ENCODE data around the gene TDRD12. TPM values are rescaled to one million over a fixed set of nuclear protein-coding genes. Genes with fewer than 3 reads are reported as not detected.
"Not testable (repeated sequence)": the region's sequence is repeated elsewhere in the genome, so short reads cannot be mapped to it uniquely, and the experiment has no call there.

The TDRD12 gene
- total RNA-seq, 1 donor from 2014 or later: 0.94 TPM

DNA sequence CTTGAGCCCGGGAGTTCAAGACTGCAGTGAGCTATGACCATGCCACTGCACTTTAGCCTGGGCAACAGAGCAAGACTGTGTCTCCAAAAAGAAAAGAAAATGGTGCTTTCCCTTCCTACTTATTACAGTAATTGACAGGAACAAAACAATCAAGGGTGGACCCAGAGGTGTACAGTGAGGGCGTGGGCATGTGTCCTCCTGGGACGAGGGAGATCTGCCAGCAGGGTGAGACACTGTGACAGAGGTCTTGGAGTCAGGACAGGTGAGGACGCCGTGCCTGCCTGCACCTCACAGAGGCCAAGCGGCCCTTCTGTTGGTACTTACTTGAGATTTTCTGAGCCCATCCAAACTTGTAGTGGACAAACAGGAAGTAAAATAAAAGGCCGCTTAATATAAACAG, 113.3 kb downstream of the TDRD12 start:
- DNase-seq: not testable (repeated sequence)

DNA sequence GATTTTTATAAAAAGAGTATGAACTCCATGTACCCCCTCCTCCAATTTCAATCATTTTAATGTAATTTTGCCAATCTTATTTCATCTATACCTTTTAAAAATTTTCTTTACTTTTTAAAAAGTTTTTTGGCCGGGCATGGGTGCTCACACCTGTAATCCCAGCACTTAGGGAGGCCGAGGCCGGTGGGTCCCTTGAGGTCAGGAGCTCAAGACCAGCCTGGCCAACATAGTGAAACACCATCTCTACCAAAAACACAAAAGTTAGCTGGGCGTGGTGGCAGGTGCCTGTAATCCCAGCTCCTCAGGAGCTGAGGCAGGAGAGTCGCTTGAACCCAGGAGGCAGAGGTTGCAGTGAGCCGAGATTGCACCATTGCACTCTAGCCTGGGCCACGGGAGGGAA, 113.8 kb downstream of the TDRD12 start:
- not testable (repeated sequence) for DNase-seq

DNA sequence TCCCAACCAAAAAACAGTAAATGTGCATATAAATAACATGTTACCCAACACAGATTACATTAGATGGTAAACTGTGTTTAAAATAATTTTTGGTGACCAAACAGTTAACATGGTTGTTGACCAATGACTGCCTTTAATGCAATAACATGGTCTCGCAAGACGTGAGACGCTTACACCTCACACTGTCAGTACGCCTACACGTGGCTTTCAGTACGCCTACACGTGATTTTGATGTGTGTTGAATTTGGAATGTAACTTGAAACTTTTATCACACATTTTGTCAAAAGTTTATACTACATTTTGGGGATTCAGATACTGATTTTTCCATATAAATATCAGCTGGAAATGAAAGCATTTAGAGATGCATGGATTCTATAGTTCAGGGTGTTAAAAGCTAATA, 118.0 kb downstream of the TDRD12 start:
- DNase-seq: no peak

DNA sequence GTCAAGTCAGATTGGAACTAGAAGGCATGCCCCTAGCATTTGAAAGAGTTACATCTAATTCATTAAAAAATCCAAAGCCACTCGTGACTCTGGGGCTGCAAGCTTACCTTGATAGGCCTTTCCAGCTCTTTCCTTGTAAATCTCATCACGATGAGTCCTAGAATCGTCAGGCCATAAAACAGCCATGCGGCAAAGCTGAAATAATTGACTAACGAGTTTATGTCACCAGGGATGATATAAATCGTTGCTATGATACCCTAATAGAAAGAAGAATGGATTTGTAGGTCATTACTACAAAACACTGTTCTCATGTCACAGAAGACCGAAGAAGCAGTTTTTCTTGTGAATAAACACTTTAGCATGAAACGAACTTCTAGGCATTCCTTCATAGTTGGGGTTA, 122.5 kb downstream of the TDRD12 start:
- no peak for DNase-seq

DNA sequence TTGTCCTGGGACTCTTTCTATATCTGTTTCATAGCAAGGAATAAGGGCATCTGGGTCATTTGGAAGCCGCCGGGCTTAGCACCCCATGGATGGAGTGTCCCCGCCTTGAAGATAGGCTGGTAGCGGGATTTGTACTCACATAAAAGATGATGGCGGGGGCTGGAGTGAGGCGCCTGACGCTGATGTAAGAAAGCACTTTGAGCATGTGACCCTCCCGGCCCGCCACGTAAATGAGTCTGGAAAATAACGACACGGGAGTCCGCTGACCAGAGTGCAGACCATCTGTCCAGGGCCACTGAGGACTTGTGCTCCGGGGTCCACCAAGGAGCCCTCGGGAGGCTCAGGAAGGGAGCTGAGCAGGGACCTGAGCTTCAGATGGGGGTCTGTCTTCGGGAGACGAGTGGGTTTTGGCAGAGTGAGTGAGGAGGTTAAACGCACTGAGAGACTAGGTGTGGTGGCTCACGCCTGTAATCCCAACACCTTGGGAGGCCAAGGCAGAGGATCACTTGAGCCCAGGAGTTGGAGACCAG, 124.2 kb downstream of the TDRD12 start:
- DNase-seq: no peak

DNA sequence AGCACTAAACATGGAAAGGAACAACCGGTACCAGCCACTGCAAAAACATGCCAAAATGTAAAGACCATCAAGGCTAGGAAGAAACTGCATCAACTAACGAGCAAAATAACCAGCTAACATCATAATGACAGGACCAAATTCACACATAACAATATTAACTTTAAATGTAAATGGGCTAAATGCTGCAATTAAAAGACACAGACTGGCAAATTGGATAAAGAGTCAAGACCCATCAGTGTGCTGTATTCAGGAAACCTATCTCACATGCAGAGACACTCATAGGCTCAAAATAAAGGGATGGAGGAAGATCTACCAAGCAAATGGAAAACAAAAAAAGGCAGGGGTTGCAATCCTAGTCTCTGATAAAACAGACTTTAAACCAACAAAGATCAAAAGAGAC, 128.5 kb downstream of the TDRD12 start:
- DNase-seq: not testable (repeated sequence)

DNA sequence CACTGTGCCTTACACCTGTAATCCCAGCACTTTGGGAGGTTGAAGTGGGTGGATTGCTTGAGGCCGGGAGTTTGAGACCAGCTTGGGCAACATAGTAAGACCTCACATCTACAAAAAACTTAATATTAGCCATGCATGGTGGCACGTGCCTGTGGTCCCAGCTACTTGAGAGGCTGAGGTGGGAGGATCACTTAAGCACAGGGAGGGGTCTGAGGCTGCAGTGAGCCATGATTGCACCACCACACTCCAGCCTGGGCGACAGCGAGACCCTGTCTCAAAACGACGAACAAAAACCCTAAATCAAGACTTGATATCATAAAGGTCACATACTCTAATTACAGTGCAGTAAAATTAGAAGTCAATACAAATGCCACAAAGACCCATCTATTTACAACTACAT, 132.6 kb downstream of the TDRD12 start:
- DNase-seq: no peak

DNA sequence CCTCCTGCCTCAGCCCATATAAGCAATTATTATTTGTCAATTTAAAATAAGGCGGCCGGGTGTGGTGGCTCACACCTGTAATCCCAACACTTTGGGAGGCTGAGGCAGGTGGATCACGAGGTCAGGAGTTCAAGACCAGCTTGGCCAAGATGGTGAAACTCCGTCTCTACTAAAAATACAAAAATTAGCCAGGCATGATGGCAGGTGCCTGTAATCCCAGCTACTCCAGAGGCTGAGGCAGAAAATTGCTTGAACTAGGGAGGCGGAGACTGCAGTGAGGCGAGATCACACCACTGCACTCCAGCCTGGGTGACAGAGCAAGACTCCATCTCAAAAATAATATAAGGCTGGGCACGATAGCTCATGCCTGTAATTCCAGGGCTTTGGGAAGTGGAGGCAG, 137.3 kb downstream of the TDRD12 start:
- DNase-seq: not testable (repeated sequence)

DNA sequence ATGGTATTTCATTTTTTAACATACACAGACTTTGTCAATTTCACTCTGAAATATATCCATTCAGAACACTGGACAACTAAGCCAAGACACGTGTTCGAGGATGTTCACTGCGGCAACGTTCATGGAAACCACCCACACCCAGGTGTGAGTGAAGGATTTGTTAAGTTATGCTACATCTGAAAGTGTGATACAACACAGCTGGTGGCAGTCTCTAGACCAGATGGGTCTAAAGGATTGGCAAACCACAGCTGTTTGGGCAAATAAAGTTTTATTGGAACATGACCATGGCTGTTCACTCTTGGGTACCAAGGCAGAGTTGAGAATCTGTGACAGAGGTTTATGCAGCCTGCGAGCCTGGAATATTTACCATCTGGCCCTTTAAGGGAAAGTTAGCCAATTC, 138.0 kb downstream of the TDRD12 start:
- DNase-seq: no peak

DNA sequence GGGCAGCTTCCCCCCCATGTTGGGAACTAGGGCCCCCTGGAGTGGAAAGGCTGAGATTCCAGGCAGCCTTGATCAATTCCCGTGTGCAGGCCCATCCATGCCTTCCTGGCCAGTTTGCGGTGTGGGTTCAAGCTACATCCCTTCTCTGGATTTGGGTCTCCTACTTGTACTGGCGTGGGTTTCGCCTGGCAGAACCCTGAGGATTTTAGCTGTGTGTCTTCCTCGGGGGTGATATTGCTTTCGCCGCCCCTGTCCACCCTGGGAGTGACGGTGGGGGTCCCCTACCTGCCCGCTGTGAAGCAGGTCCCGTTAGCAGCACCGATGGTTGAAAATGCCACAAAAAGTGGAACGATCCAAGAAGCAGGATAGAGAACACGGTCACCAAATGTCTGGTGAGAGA, 138.6 kb downstream of the TDRD12 start:
- no peak for DNase-seq

DNA sequence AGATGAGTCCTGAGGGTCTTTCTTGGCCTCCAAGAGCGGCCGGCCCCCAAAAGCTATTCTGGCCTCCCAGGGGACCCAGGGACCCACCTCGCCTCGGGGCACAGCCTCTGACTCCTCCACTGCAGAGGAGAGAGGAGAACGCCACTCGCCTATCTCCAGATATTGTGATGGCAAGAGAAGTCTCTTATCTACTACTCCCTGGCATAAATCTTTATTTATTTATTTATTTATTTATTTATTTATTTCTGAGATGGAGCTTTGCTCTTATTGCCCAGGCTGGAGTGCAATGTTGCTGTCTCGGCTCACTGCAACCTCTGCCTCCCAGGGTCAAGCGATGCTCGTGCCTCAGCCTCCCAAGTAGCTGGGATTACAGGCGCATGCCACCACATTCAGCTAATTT, 139.0 kb downstream of the TDRD12 start:
- DNase-seq: no peak

DNA sequence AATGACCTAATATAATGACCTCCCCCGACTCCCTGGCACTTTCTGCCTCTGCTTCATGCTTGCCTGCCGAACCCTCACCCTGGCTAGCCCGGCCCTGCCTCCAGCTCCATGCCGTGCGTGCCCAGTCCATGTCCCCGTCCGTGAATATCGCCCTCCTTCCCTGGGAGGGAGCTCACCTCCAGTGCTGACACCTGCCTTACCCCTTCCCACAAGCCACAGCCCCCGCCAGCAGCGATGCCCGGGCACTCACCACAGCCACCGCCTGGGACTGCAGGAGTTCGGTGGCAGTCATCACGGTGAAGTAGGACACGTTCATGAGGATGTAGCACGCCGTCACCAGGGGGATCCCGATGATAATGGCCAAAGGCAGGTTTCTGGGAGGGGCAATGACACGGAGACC, 140.0 kb downstream of the TDRD12 start:
- DNase-seq: no peak

DNA sequence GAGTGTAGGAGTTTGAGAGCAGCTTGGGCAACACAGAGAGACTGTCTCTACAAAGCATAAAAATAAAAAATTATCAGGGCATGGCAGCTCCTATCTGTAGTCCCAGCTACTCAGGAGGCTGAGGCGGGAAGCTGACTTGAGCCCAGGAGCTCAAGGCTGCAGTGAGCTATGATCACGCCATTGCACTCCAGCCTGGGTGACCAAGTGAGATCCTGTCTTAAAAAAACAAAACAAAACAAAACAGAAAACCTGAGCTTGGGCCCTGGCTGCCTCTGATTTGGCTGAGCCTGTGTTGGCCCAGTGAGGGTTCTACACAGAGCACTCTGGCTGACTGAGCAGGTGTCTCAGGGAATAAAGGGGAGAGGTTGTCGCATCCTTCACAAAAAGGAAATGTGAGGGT, 142.0 kb downstream of the TDRD12 start:
- DNase-seq: no peak

DNA sequence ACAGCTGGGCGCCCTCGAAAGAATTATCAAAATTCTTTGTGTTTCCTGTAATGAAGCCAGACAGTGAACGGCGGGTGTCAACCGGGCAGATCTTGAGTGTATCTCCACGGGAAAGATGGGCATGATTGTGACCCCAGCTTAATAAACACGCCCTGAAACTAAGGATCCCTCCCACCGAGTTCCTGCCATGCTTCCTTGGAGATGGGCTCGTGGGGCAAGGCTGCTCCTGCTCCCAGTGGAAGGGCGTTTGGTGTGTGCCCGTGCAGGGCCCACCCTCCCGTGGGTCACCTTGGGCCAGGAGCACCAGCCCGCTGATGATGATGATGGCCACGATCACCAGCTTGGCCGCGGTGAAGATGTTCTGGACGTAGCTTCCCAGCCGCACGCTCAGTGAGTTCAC, 142.6 kb downstream of the TDRD12 start:
- DNase-seq: no peak

DNA sequence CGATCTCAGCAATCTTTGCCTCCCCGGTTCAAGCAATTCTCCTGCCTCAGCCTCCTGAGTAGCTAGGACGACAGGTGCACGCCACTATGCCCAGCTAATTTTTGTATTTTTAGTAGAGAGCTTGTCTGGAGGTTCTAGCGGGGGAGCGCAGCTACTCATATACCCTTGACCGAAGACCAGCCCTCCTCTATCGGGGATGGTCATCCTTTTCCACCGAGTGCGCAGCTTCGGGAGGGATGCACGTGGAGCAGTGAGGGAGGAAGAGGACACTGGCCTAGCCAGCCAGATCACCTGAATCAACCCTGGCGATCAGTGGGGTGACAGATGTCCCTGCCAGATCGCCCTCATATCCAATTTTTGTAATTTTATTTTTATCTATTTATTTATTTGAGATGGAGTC, 143.2 kb downstream of the TDRD12 start:
- DNase-seq: no peak

DNA sequence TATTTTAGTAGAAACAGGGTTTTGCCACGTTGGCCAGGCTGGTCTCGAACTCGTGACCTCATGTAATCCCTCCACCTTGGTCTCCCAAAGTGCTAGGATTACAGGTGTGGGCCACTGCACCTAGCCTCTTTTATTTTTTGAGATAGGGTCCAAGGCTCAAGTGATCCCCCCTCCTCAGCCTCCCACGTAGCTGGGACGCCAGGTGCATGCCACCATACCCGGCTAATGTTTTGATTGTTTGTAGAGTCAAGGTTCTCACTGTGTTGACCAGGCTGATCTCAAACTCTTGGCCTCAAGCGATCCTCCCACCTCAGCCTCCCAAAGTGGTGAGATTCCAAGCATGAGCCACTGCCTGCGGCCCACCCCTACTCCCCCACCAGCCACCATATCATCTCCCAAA, 143.7 kb downstream of the TDRD12 start:
- no peak for DNase-seq

DNA sequence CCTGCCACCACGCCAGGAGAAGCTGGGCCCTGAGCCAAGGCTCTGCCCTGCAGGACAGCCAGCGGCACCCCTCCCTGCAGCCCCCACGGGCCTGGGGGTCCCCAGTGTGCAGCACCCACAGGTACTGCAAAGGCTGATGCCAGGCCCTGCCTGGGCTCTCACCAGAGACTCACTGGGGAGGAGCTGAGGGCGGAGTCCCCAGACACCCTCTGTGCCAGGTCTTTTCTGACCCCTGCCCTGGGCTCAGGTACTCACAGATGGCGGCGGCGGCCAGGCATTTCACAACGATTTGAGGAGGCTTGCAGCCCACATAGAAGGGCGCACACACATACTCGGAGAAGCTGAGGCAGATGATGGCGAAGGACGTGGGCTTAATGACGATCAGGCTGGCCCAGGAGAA, 144.3 kb downstream of the TDRD12 start:
- DNase-seq: no peak

DNA sequence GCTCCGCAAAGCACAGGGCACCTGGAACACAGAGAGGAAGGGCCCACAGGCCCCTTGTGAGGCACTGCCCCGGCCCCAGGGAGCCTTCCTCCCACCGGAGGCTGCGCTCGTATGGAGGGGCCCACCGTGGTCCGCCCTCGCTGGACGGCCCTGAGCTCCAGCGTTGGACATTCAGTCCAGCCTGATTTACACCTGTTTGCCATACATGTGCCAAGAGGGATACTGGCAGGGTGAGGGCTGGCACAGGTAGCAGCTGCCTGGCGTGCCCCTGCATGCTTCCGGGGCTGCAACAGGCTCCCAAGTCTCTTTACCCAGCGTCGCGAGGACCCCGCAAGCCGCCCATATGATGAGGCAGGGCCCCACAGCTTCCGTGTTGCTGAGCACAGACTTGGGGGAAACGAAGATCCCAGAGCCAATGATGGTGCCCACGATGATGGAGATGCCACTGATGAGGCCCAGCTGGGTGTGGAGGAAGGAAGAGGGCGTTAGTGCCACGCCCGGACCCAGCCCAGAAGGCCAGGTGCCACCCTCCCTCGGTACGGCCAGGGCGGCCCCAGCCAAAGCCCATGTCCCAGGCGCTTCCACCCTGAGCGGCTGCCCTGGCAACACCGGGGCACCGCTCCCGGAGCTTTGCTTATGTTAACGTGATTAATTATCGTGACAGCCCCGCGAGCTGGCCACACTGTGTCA, 144.9 kb downstream of the TDRD12 start:
- DNase-seq: no peak

DNA sequence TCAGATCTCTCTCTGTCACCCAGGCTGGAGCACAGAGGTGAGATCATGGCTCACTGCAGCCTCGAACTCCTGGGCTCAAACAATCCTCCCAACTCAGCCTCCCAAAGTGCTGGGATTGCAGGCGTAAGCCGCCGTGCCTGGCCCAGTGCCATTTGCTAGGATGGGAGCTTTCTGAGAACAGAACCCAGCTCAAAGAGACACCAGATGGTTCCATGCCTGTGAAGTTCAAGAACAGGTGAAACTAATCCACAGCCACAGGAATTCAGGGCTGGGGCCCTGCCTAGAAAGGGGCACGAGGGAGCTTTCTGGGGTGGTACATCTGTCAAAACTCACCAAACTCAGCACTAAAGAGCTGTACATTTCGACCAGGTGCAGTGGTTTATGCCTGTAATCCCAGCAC, 145.8 kb downstream of the TDRD12 start:
- DNase-seq: no peak

DNA sequence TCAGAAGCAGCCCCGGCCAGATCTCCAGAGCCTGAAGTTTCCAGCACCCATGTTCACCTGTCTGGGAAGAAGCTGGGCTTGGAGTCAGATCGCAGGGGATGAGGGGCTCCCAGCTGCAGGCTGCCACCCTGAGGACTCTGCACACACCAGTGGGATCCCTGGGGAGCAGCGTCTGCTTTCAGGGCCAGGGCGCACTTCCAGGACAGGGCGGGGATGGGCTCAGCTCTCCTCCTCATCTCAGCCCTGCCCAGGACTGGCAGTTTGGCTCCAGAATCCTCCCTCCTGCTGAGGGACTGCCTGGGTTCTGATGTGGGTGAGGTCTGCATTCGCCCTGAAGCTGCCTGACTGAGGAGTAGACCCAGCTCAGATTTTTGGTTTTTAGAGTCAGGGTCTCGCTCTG, 146.5 kb downstream of the TDRD12 start:
- no peak for DNase-seq

DNA sequence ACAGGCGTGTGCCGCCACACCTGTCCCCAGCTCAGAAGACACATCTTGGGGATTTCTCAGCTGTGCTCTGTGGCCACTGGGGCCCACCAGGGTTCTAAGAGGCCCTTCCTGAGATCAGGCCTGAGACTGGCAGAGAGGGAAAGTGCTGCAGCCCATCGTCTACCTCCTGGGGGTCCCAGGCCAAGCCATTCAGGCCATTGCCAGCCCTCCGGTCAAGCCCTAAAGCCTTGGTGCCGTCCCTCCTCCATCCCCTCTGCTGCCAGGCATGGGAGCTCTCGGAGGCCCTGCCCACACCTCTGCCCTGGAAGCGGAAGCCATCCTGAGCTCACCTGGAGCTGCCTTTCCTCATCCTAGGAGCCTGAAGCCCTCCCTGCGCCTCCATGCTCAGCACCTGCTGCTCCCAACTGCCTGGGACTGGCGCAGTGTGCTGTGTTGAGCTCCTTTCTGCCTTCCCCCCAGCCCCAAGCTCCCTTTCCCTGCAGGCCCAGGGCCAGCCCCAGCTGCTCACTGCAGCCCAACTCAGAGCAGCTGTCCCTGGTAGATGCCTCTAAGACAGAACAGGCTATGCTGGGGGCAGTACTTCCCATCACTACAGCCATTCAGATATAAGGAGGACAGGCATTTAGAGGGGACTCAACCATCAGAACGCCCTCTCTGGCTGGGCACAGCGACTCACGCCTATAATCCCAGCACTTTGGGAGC, 147.1 kb downstream of the TDRD12 start:
- no peak for DNase-seq

DNA sequence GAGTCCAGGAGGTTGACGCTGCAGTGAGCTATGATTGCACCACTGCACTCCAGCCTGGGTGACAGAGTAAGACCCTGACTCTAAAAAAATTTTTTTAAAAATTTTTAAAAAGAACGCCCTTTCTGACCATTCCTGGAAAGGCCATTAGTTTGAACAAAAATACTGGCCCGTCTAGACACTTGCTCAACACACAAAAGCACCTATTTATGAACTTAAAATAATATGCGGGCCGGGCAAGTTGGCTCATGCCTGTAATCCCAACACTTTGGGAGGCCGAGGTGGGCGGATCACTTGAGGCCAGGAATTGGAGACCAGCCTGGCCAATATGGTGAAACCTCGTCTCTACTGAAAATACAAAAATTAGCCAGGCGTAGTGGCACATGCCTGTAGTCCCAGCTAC, 147.9 kb downstream of the TDRD12 start:
- DNase-seq: not testable (repeated sequence)

DNA sequence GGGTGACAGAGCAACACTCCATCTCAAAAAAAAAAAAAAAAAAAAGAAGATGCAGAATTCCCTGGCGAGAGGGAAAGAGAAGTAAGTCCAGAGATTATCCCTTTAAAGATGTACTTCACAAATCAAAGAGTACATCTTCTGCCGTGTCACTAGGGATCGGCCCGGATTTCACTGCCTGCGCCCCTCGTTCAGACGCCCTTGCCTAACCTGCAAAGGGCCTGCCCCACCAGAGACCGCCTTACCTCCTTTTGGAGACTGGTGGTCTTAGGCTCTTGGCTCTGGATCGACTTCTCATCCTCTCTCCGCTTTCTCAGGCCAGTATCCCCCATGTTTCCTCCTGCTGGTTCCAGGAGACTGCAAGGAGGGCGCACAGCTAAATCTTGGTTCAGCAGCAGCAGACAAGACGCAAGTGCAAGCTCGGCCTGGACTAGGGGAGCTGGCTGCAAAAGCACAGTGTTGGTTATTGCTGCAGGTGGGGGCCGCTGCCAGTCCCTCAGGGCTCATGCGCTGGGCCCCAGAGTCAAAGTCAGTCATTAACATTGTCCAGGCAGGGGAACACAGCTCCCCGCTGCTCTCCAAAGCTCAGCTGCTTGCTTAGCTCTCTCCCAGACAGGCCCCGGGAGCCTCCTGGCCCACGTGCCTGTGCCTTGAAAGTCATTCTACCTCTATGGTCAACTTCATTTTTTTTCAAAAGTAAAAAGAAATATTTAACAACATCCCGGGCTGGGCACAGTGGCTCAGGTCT, 148.8 kb downstream of the TDRD12 start:
- no peak for DNase-seq
